Caco-2 (cell line): ENCODE data around the gene DDX39A. TPM values are rescaled to one million over a fixed set of nuclear protein-coding genes. Genes with fewer than 3 reads are reported as not detected.

Experiments used
- BruUV-seq: library from RNA; stranded (reverse); fragments of 400-500 nt; replicated peaks from 2 replicates; lab custom pipeline; 2021; lab: Mats Ljungman, UMichigan
- CTCF ChIA-PET: fragments of 300-600 bp; sonication (Branson Sonifier 250); formaldehyde crosslinking; loops from one replicate; lab custom pipeline; 2022; ENCODE audit warnings: antibody characterized with exemption; lab: Charles Lee
- POLR2A ChIA-PET: fragments of 300-600 bp; sonication (Branson Sonifier 250); formaldehyde crosslinking; loops from one replicate; lab custom pipeline; 2022; ENCODE audit warnings: antibody characterized with exemption; lab: Charles Lee
- DNase-seq, 2 experiments: peaks; one replicate each; pipeline versions ENCODE4 v3.0.0 to v3.0.0-alpha.2; 2020 to 2022
- H3K27me3 ChIP-seq: replicated peaks from 2 replicates; pipeline ENCODE4 v1.6.0; 2011; ENCODE audit warnings: low read length; ENCODE audit not compliant: control insufficient read depth, insufficient read depth
- H3K36me3 ChIP-seq: 2 replicates; pipeline ENCODE4 v1.5.1; 2011; ENCODE audit warnings: low read length; ENCODE audit not compliant: control insufficient read depth, insufficient read depth
- H3K4me1 ChIP-seq: fragments of 250-450 bp; sonication (Bioruptor Pico); 2 replicates; pipeline ENCODE4 v1.5.1; 2020; ENCODE audit warnings: mild to moderate bottlenecking
- H3K4me3 ChIP-seq: 2 replicates; pipeline ENCODE4 v1.5.1; 2011; ENCODE audit warnings: low read depth, mild to moderate bottlenecking, control low read depth, low read length
- H3K9me3 ChIP-seq: fragments of 250-450 bp; sonication (Bioruptor Pico); 2 replicates; pipeline ENCODE4 v1.5.1; 2020; ENCODE audit warnings: mild to moderate bottlenecking, moderate library complexity
- H3K27ac Mint-ChIP-seq: one replicate; pipeline ENCODE4 v1.8.0; 2022; ENCODE audit warnings: mixed read lengths; ENCODE audit not compliant: unreplicated experiment
- H3K27me3 Mint-ChIP-seq: one replicate; pipeline ENCODE4 v1.8.0; 2022; ENCODE audit warnings: mixed read lengths; ENCODE audit not compliant: insufficient read depth, unreplicated experiment
- H3K36me3 Mint-ChIP-seq: one replicate; pipeline ENCODE4 v1.8.0; 2022; ENCODE audit warnings: mild to moderate bottlenecking, mixed read lengths; ENCODE audit not compliant: insufficient read depth, unreplicated experiment
- H3K4me1 Mint-ChIP-seq: one replicate; pipeline ENCODE4 v1.8.0; 2022; ENCODE audit warnings: low read depth, mixed read lengths; ENCODE audit not compliant: unreplicated experiment
- H3K4me3 Mint-ChIP-seq: one replicate; pipeline ENCODE4 v1.8.0; 2022; ENCODE audit warnings: mild to moderate bottlenecking, moderate library complexity, mixed read lengths; ENCODE audit not compliant: unreplicated experiment
- H3K9me3 Mint-ChIP-seq: one replicate; pipeline ENCODE4 v1.8.0; 2022; ENCODE audit warnings: mixed read lengths; ENCODE audit not compliant: unreplicated experiment
- CTCF ChIP-seq, 2 experiments: fragments of 200-600 bp in 1 of 2; IDR thresholded peaks; 1 replicate in 1 of 2; 2 replicates in 1 of 2; pipeline versions ENCODE4 v1.5.1 to v1.8.0; 2011 to 2022; ENCODE audit warnings: antibody characterized with exemption in 1 of 2, control low read depth in 1 of 2, inconsistent platforms in 1 of 2, low read depth in 1 of 2, low read length in 1 of 2, mild to moderate bottlenecking in 1 of 2, moderate library complexity in 1 of 2; ENCODE audit not compliant: insufficient read depth in 1 of 2, severe bottlenecking in 1 of 2, unreplicated experiment in 1 of 2
- intact Hi-C: fragments of 100-400 bp; cut with micrococcal nuclease; formaldehyde crosslinking; loops from one replicate; pipeline ENCODE4 v1.10.0; 2022; ENCODE audit not compliant: unreplicated experiment
- total RNA-seq: library from RNA; stranded (reverse); gene quantifications from 2 replicates; pipeline ENCODE4 v1.2.3, GENCODE V29; 2022

The DDX39A gene
- total RNA-seq, 1 experiment from 2014 or later: 118 TPM

GRCh38 chr19:14407605-14408484 is 11.3 kb downstream of the DDX39A start:
- Mint-ChIP-seq H3K27me3 (no peaks in the 10 kb centered on the region), H3K27ac (peak overlapping the region; percentile 57), H3K36me3 (peaks cover 88% of the 10 kb centered on the region), H3K9me3 (no peaks in the 10 kb centered on the region), H3K4me1 (no peaks in the 10 kb centered on the region), H3K4me3 (no peak overlapping the region)
- no peaks in the 10 kb centered on the region for H3K27me3 ChIP-seq
- CTCF ChIA-PET: no interaction called here
- no peaks in the 10 kb centered on the region for H3K4me1 ChIP-seq
- H3K4me3 ChIP-seq: no peak overlapping the region
- DNase-seq: no peak
- no peaks in the 10 kb centered on the region for H3K9me3 ChIP-seq
- intact Hi-C loops: no loop called here
- H3K36me3 ChIP-seq: peaks cover 6% of the 10 kb centered on the region
- POLR2A ChIA-PET: no interaction called here
- no TSS peak for BruUV-seq
- no peak for TF ChIP-seq CTCF (IDR thresholded peaks at IDR 0.05; ENCODE audit: insufficient read depth in 1 of 2, low read depth in 1 of 2, low read length in 1 of 2, severe bottlenecking in 1 of 2, unreplicated experiment in 1 of 2)

- TF ChIP-seq CTCF (IDR thresholded peaks at IDR 0.05; ENCODE audit: insufficient read depth in 1 of 2, low read depth in 1 of 2, low read length in 1 of 2, severe bottlenecking in 1 of 2, unreplicated experiment in 1 of 2): no peak
- intact Hi-C loops: no loop called here
- no TSS peak for BruUV-seq
- no peak for DNase-seq
- ChIA-PET CTCF (interaction anchor here (0.6 to 1.6 kb wide), 4 partner anchors 9 to 270 kb away, joined by 3 to 9 read pairs (median 4); partner anchors contain the start of gene ASF1B), POLR2A (no interaction called here)
- H3K9me3 Mint-ChIP-seq: no peaks in the 10 kb centered on the region
- H3K27ac Mint-ChIP-seq: peak overlapping the region; percentile 57
- no peaks in the 10 kb centered on the region for H3K4me1 Mint-ChIP-seq
- no peaks in the 10 kb centered on the region for H3K9me3 ChIP-seq
- no peak overlapping the region for H3K4me3 ChIP-seq
- H3K36me3 ChIP-seq: peaks cover 5% of the 10 kb centered on the region
- no peaks in the 10 kb centered on the region for H3K4me1 ChIP-seq
- H3K4me3 Mint-ChIP-seq: peak overlapping the region; percentile 37
- H3K27me3 Mint-ChIP-seq: no peaks in the 10 kb centered on the region
- H3K36me3 Mint-ChIP-seq: peaks cover 83% of the 10 kb centered on the region
- no peaks in the 10 kb centered on the region for H3K27me3 ChIP-seq
Observed at GRCh38 chr19:14406645-14407401, 12.3 kb downstream of the DDX39A start.
